Hepatocyte (in vitro differentiated cells): ENCODE results near the gene TMEM131L.
"Not testable (repeated sequence)": the region's sequence is repeated elsewhere in the genome, so short reads cannot be mapped to it uniquely, and the experiment has no call there.

ENCODE experiments used
- EZH2phosphoT487 ChIP-seq: fragments of 200-600 bp; sonication (generic); IDR thresholded peaks from one replicate; pipeline ENCODE4 v1.6.1; 2018; ENCODE audit warnings: antibody characterized with exemption, mild to moderate bottlenecking, low read depth, moderate library complexity; ENCODE audit not compliant: unreplicated experiment, severe bottlenecking
- TF ChIP-seq, protein P1 (sequence below): fragments of 200-600 bp; sonication (generic); IDR thresholded peaks from 2 replicates; pipeline ENCODE4 v1.5.1; 2016; ENCODE audit warnings: antibody characterized with exemption, mild to moderate bottlenecking; ENCODE audit not compliant: poor library complexity

DNA sequence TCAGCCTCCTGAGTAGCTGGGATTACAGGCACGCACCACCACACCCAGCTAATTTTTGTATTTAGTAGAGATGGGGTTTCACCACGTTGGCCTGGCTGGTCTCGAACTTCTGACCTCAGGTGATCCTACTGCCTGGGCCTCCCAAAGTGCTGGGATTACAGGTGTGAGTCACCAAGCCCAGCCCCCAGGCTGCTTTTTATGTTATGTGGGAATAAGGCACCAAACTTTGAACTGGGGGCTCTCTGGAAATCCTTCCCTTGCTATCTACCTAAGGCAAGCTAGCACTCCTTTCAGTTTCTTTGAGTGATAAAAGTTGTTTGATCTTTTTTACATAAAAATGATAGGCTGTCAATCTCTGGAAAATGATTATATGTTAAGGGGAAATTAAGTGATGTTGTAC lies 101.5 kb downstream of the TMEM131L start:
- not testable (repeated sequence) for TF ChIP-seq EZH2phosphoT487
- TF ChIP-seq, protein P1, sequence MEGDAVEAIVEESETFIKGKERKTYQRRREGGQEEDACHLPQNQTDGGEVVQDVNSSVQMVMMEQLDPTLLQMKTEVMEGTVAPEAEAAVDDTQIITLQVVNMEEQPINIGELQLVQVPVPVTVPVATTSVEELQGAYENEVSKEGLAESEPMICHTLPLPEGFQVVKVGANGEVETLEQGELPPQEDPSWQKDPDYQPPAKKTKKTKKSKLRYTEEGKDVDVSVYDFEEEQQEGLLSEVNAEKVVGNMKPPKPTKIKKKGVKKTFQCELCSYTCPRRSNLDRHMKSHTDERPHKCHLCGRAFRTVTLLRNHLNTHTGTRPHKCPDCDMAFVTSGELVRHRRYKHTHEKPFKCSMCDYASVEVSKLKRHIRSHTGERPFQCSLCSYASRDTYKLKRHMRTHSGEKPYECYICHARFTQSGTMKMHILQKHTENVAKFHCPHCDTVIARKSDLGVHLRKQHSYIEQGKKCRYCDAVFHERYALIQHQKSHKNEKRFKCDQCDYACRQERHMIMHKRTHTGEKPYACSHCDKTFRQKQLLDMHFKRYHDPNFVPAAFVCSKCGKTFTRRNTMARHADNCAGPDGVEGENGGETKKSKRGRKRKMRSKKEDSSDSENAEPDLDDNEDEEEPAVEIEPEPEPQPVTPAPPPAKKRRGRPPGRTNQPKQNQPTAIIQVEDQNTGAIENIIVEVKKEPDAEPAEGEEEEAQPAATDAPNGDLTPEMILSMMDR, result not testable (repeated sequence)
